Loucy (cell line): ENCODE results near the gene HMGCS1.

Experiments used
- EZH2phosphoT487 ChIP-seq: fragments of 200-600 bp; IDR thresholded peaks from 2 replicates; pipeline ENCODE4 v1.6.1; 2018; ENCODE audit warnings: antibody characterized with exemption, mild to moderate bottlenecking, moderate library complexity, borderline replicate concordance
- TF ChIP-seq, protein P1 (sequence below): fragments of 200-600 bp; sonication (generic); conservative IDR thresholded peaks from 2 replicates; pipeline ENCODE4 v1.5.1; 2014; ENCODE audit warnings: mild to moderate bottlenecking, antibody characterized with exemption, low read length

DNA sequence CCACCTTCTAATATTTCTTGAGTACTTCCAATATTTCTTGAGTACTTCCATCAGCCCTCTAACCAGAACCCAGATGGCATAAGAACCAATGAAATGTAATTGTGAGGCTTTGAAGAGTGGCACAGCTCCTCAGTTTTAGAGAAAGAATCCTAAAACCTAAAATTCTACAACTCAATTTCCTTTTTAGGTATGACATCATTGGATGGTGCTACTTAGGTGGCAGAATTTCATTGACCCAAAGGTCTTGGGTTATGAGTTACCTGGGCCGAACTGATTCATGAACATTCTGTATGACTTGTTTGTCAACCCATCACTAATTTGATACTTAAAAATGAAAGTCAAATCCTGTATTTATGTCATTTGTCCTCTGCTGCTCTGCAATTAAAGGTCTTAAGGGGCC is 13.1 kb downstream of the HMGCS1 start:
- TF ChIP-seq, protein P1, sequence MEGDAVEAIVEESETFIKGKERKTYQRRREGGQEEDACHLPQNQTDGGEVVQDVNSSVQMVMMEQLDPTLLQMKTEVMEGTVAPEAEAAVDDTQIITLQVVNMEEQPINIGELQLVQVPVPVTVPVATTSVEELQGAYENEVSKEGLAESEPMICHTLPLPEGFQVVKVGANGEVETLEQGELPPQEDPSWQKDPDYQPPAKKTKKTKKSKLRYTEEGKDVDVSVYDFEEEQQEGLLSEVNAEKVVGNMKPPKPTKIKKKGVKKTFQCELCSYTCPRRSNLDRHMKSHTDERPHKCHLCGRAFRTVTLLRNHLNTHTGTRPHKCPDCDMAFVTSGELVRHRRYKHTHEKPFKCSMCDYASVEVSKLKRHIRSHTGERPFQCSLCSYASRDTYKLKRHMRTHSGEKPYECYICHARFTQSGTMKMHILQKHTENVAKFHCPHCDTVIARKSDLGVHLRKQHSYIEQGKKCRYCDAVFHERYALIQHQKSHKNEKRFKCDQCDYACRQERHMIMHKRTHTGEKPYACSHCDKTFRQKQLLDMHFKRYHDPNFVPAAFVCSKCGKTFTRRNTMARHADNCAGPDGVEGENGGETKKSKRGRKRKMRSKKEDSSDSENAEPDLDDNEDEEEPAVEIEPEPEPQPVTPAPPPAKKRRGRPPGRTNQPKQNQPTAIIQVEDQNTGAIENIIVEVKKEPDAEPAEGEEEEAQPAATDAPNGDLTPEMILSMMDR = no peak
- TF ChIP-seq EZH2phosphoT487 = no peak
